ENCODE results near the gene RAB38.

DNA sequence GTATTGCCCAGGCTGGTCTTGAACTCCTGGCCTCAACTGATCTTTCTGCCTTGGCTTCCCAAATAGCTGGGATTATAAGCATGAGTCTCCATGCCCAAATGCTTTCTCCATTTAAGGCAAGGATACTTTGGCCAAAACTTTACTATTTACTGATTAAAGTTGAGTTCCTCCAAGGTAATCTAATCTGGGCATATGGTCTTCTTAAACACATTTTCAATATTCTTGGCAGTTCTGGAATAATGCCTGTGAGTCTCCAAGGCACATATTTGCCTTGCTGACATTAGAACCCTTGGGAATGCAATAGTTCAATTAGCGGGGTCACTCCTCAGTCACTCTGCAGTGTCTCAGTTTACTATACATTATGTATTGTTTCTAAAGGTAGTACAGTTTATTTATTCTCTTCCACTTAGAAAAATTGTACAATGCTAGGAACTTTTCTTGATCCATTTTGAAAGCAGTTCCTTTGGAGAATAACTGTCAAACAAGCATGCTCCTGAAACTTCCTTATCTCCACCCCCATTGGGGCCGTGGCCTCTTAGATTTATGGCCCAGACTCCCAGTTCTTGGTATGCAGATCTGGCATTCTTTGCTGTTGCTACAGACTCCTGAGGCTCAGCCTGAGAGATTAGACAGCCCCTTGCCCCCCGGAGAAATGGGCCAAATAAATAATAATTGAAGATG is 13.1 kb upstream of the RAB38 start:
- TF ChIP-seq, protein P1, sequence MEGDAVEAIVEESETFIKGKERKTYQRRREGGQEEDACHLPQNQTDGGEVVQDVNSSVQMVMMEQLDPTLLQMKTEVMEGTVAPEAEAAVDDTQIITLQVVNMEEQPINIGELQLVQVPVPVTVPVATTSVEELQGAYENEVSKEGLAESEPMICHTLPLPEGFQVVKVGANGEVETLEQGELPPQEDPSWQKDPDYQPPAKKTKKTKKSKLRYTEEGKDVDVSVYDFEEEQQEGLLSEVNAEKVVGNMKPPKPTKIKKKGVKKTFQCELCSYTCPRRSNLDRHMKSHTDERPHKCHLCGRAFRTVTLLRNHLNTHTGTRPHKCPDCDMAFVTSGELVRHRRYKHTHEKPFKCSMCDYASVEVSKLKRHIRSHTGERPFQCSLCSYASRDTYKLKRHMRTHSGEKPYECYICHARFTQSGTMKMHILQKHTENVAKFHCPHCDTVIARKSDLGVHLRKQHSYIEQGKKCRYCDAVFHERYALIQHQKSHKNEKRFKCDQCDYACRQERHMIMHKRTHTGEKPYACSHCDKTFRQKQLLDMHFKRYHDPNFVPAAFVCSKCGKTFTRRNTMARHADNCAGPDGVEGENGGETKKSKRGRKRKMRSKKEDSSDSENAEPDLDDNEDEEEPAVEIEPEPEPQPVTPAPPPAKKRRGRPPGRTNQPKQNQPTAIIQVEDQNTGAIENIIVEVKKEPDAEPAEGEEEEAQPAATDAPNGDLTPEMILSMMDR (IDR thresholded peaks at IDR 0.05) = no peak
- TF ChIP-seq POLR2AphosphoS5 (IDR thresholded peaks at IDR 0.05) = no peak
